ENCODE data around the gene NUDT22. TPM values are rescaled to one million over a fixed set of nuclear protein-coding genes. Genes with fewer than 3 reads are reported as not detected.

The NUDT22 gene
- total RNA-seq, 1 experiment from 2014 or later, result 72.4 TPM

GRCh38 chr11:64275841-64276240, 49.8 kb downstream of the NUDT22 start:
- ChIA-PET POLR2A (ENCODE audit: low non-redundant PET) (no interaction called here), CTCF (no interaction called here)
- peaks cover 10% of the 10 kb centered on the region for H3K36me3 ChIP-seq (ENCODE audit: insufficient read depth, low read length, poor library complexity, severe bottlenecking)
- intact Hi-C loops (cut with micrococcal nuclease; ENCODE audit: unreplicated experiment), result no loop called here
- H3K9me3 ChIP-seq (ENCODE audit: low read depth, low read length, poor library complexity, severe bottlenecking), result no peaks in the 10 kb centered on the region
- H3K27me3 ChIP-seq (replicated peaks; ENCODE audit: insufficient read depth, low read depth, low read length, poor library complexity), result no peaks in the 10 kb centered on the region
- BruUV-seq (replicated peaks), result no TSS peak
- peaks cover 6% of the 10 kb centered on the region for H3K4me1 ChIP-seq (ENCODE audit: insufficient read depth, low read length, poor library complexity, severe bottlenecking)
- no peak overlapping the region for H3K27ac ChIP-seq (ENCODE audit: low read depth, low read length, poor library complexity, severe bottlenecking)
- TF ChIP-seq CTCF (conservative IDR thresholded peaks at IDR 0.05; ENCODE audit: low read depth, low read length), result no peak
- TF ChIP-seq EZH2 (IDR thresholded peaks at IDR 0.05; ENCODE audit: borderline replicate concordance, low read depth, low read length, poor library complexity, severe bottlenecking), result no peak
- DNase-seq (ENCODE audit: low spot score), result no peak
- no peak overlapping the region for H3K4me3 ChIP-seq (ENCODE audit: low read depth, low read length, poor library complexity, severe bottlenecking)

- intact Hi-C loops (cut with micrococcal nuclease; ENCODE audit: unreplicated experiment), result no loop called here
- no peak overlapping the region for H3K4me3 ChIP-seq (ENCODE audit: low read depth, low read length, poor library complexity, severe bottlenecking)
- POLR2A ChIA-PET (ENCODE audit: low non-redundant PET), result no interaction called here
- H3K4me1 ChIP-seq (ENCODE audit: insufficient read depth, low read length, poor library complexity, severe bottlenecking), result peaks cover 3% of the 10 kb centered on the region
- H3K36me3 ChIP-seq (ENCODE audit: insufficient read depth, low read length, poor library complexity, severe bottlenecking), result peaks cover 10% of the 10 kb centered on the region
- no TSS peak for BruUV-seq (replicated peaks)
- H3K9me3 ChIP-seq (ENCODE audit: low read depth, low read length, poor library complexity, severe bottlenecking), result no peaks in the 10 kb centered on the region
- CTCF ChIA-PET, result no interaction called here
- no peak for TF ChIP-seq CTCF (conservative IDR thresholded peaks at IDR 0.05; ENCODE audit: low read depth, low read length)
- no peak for TF ChIP-seq EZH2 (IDR thresholded peaks at IDR 0.05; ENCODE audit: borderline replicate concordance, low read depth, low read length, poor library complexity, severe bottlenecking)
- no peak overlapping the region for H3K27ac ChIP-seq (ENCODE audit: low read depth, low read length, poor library complexity, severe bottlenecking)
- DNase-seq (ENCODE audit: low spot score), result no peak
- no peaks in the 10 kb centered on the region for H3K27me3 ChIP-seq (replicated peaks; ENCODE audit: insufficient read depth, low read depth, low read length, poor library complexity)
These were observed 50.8 kb downstream of the NUDT22 start for GRCh38 chr11:64276653-64277431.

GRCh38 chr11:64278576-64279190, 52.6 kb downstream of the NUDT22 start:
- Histone ChIP-seq H3K4me3 (ENCODE audit: low read depth, low read length, poor library complexity, severe bottlenecking) (no peak overlapping the region), H3K36me3 (ENCODE audit: insufficient read depth, low read length, poor library complexity, severe bottlenecking) (peaks cover 16% of the 10 kb centered on the region), H3K9me3 (ENCODE audit: low read depth, low read length, poor library complexity, severe bottlenecking) (no peaks in the 10 kb centered on the region), H3K27ac (ENCODE audit: low read depth, low read length, poor library complexity, severe bottlenecking) (no peak overlapping the region), H3K27me3 (replicated peaks; ENCODE audit: insufficient read depth, low read depth, low read length, poor library complexity) (no peaks in the 10 kb centered on the region), H3K4me1 (ENCODE audit: insufficient read depth, low read length, poor library complexity, severe bottlenecking) (no peaks in the 10 kb centered on the region)
- CTCF ChIA-PET, result interaction anchor here (0.7 kb wide), 2 partner anchors 77 to 1501 kb away, joined by 3 to 12 read pairs; no protein-coding TSS in a partner anchor
- intact Hi-C loops (cut with micrococcal nuclease; ENCODE audit: unreplicated experiment), result no loop called here
- POLR2A ChIA-PET (ENCODE audit: low non-redundant PET), result no interaction called here
- BruUV-seq (replicated peaks), result no TSS peak
- TF ChIP-seq EZH2 (IDR thresholded peaks at IDR 0.05; ENCODE audit: borderline replicate concordance, low read depth, low read length, poor library complexity, severe bottlenecking), result no peak
- no peak for TF ChIP-seq CTCF (conservative IDR thresholded peaks at IDR 0.05; ENCODE audit: low read depth, low read length)
- DNase-seq (ENCODE audit: low spot score), result no peak

Other genes with a start within 250 kb of the NUDT22 start
- gene OTUB1, start 239.8 kb upstream of the NUDT22 start, total RNA-seq (2021), result 136 and 140 TPM in 2 replicates
- gene FLRT1, start 190.3 kb upstream of the NUDT22 start, total RNA-seq (2021), result 0.45 and 1.9 TPM in 2 replicates
- 28.7 and 32.6 TPM in 2 replicates for gene MACROD1, start 60.2 kb upstream of the NUDT22 start, total RNA-seq (2021)
- gene STIP1, start 40.1 kb upstream of the NUDT22 start, total RNA-seq (2021), result 565 and 577 TPM in 2 replicates
- gene FERMT3, start 19.6 kb upstream of the NUDT22 start, total RNA-seq (2021), result 99.3 and 99.4 TPM in 2 replicates
- gene TRPT1, start 88 bp upstream of the NUDT22 start, total RNA-seq (2021), result 43.6 and 59.6 TPM in 2 replicates
- 20.2 and 23.9 TPM in 2 replicates for gene DNAJC4, start 4.3 kb downstream of the NUDT22 start, total RNA-seq (2021)
- 93.3 and 108 TPM in 2 replicates for gene VEGFB, start 8.3 kb downstream of the NUDT22 start, total RNA-seq (2021)
- gene FKBP2, start 14.8 kb downstream of the NUDT22 start, total RNA-seq (2021), result 57.5 and 63.1 TPM in 2 replicates
- 378 and 402 TPM in 2 replicates for gene PPP1R14B, start 20.7 kb downstream of the NUDT22 start, total RNA-seq (2021)
- gene PLCB3, start 25.3 kb downstream of the NUDT22 start, total RNA-seq (2021), result 45.3 and 51.1 TPM in 2 replicates
- gene BAD, start 58.4 kb downstream of the NUDT22 start, total RNA-seq (2021), result 48.4 and 62.2 TPM in 2 replicates
- gene GPR137, start 59.6 kb downstream of the NUDT22 start, total RNA-seq (2021), result 47.9 and 56.6 TPM in 2 replicates
- gene KCNK4, start 65.0 kb downstream of the NUDT22 start, total RNA-seq (2021), result 0.26 TPM in 1 of 2 replicates, not detected in the other
- gene CATSPERZ, start 74.1 kb downstream of the NUDT22 start, total RNA-seq (2021), result 1.4 TPM in 1 of 2 replicates, not detected in the other
- gene ESRRA, start 79.2 kb downstream of the NUDT22 start, total RNA-seq (2021), result 56.2 and 63.8 TPM in 2 replicates
- gene TRMT112, start 91.3 kb downstream of the NUDT22 start, total RNA-seq (2021), result 254 and 270 TPM in 2 replicates
- 206 and 221 TPM in 2 replicates for gene PRDX5, start 91.8 kb downstream of the NUDT22 start, total RNA-seq (2021)
- 0.47 and 0.76 TPM in 2 replicates for gene CCDC88B, start 113.9 kb downstream of the NUDT22 start, total RNA-seq (2021)
- 22.9 and 24.5 TPM in 2 replicates for gene RPS6KA4, start 132.9 kb downstream of the NUDT22 start, total RNA-seq (2021)

All from A673 (cell line).